Measurements from ENCODE around the gene SKP1. TPM values are rescaled to one million over a fixed set of nuclear protein-coding genes. Genes with fewer than 3 reads are reported as not detected.

The SKP1 gene
- total and polyA plus RNA-seq, 10 of the 15 experiments (the other 5 are each of a cell fraction or from before 2014, with no cell fraction given): 100 to 1,686 (median 519) TPM

DNA sequence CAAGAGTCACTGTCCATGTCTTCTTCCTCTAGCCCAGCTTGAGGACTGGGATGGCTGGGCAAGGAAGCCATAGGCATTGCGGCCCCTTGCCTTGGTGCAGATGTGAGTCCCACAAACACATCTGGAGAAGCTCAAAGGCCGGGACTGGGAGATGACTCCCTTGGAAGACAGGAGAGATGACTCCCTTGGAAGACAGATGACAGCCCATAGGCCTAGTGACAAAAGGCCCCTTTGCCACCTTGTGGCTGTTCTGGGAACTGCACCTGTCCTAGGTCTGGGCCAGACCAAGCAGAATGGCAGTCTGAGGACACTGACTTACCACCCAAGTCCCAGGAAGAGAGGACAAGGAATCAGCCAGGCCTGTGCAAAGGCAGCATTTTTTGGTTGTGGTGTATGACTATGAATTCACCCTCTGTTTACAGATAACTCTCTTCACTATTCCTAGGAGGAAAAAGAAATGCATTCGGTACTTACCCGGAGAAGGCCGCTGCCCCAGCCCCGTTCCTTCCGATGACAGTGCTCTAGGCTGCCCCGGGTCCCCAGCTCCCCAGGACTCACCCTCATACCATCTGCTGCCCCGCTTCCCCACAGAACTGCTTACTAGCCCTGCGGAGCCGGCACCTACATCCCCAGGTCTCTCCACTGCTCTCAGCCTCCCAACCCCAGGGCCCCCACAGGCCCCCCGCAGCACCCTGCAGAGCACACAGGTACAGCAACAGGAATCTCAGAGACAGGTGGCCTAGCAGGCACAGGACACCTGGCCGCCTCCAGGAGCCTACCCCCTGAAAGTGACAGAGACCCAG lies 30.8 kb downstream of the SKP1 start (continued):
- TF ChIP-seq, protein P1, sequence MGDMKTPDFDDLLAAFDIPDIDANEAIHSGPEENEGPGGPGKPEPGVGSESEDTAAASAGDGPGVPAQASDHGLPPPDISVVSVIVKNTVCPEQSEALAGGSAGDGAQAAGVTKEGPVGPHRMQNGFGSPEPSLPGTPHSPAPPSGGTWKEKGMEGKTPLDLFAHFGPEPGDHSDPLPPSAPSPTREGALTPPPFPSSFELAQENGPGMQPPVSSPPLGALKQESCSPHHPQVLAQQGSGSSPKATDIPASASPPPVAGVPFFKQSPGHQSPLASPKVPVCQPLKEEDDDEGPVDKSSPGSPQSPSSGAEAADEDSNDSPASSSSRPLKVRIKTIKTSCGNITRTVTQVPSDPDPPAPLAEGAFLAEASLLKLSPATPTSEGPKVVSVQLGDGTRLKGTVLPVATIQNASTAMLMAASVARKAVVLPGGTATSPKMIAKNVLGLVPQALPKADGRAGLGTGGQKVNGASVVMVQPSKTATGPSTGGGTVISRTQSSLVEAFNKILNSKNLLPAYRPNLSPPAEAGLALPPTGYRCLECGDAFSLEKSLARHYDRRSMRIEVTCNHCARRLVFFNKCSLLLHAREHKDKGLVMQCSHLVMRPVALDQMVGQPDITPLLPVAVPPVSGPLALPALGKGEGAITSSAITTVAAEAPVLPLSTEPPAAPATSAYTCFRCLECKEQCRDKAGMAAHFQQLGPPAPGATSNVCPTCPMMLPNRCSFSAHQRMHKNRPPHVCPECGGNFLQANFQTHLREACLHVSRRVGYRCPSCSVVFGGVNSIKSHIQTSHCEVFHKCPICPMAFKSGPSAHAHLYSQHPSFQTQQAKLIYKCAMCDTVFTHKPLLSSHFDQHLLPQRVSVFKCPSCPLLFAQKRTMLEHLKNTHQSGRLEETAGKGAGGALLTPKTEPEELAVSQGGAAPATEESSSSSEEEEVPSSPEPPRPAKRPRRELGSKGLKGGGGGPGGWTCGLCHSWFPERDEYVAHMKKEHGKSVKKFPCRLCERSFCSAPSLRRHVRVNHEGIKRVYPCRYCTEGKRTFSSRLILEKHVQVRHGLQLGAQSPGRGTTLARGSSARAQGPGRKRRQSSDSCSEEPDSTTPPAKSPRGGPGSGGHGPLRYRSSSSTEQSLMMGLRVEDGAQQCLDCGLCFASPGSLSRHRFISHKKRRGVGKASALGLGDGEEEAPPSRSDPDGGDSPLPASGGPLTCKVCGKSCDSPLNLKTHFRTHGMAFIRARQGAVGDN (IDR thresholded peaks at IDR 0.05): peak; percentile 74
- peak; percentile 90 for TF ChIP-seq SMC3 (IDR thresholded peaks at IDR 0.05; ENCODE audit: borderline replicate concordance, low read length)

DNA sequence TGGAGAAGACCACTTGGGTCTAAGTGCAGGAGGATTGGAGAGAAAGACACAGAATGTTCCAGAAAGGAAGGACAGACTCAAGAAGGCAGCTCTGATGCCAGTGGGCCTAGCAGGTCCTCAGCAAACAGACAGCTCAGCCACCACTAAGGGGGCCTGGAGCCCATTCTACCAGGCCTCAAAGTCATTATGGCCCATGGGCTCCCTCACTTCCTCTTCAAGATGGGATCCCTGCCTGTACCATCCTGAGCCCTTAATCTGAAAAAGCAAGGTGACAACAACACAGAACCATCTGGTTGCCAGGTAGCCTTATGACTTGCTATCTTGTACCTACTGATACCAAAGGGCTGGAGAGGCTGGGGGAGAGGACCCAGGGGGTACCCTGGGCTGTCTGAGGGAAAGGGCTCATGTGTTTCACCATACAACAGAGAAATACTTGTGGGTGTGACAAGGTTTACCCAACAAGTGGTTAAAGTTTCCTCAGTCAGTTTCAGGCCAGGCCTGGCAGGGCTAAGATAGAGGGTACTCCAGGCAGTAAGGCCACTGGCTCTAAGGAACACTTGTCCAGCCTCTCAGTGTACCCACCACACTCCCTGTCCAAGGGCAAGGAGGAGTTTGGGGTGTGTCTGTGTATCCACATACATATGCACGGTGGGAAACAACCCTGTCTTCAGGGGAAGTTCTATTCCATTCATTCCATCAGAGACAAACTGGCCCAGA lies 31.6 kb downstream of the SKP1 start:
- 0 out of 2 replicates have a peak overlapping the region, but pooled peaks have one; percentile 22 for H3K27ac ChIP-seq (ENCODE audit: control insufficient read depth, insufficient read depth)
- no TSS peak for BruUV-seq (replicated peaks)
- ChIA-PET POLR2A (interaction anchor here (0.7 to 11.0 kb wide), 2 partner anchors 18 to 80 kb away, joined by 4 to 102 read pairs; no protein-coding TSS in a partner anchor), CTCF (interaction anchor here (0.6 to 24.1 kb wide), 15 partner anchors 8 to 1723 kb away, joined by 3 to 792 read pairs (median 4); no protein-coding TSS in a partner anchor), RAD21 (ENCODE audit: unreplicated experiment) (interaction anchor here (1.0 to 5.8 kb wide), 7 partner anchors 13 to 104 kb away, joined by 3 to 63 read pairs (median 7); no protein-coding TSS in a partner anchor), SMC1A (ENCODE audit: uncharacterized antibody, unreplicated experiment) (interaction anchor here (0.7 to 21.6 kb wide), 4 partner anchors 13 to 106 kb away, joined by 3 to 441 read pairs (median 16); no protein-coding TSS in a partner anchor)
- H3K9ac ChIP-seq (ENCODE audit: control insufficient read depth, insufficient read depth, low read length): no peak overlapping the region
- DNase-seq (ENCODE audit: low read depth, low spot score) (no peak), ATAC-seq (no peak; the same call in 1 of the 3 replicates), FAIRE-seq (no peak)
- no peak overlapping the region for H3K4me3 ChIP-seq
- in situ Hi-C loops (cut with MboI): no loop called here
- no peaks in the 10 kb centered on the region for H3K9me3 ChIP-seq (replicated peaks; ENCODE audit: control insufficient read depth, insufficient read depth, low read length)
- 6% methylated on average over 1 of the region's 1 CpG for WGBS (ENCODE audit: insufficient coverage, insufficient replicate concordance, low lambda C conversion rate, missing lambda C conversion rate)
- H3K4me2 ChIP-seq (ENCODE audit: control insufficient read depth, insufficient read depth): no peak overlapping the region
- peaks cover 11% of the 10 kb centered on the region for H3K4me1 ChIP-seq (ENCODE audit: control insufficient read depth, insufficient read depth, low read length)
- no peaks in the 10 kb centered on the region; the same call in 1 of the 2 replicates for H3K79me2 ChIP-seq (ENCODE audit: control insufficient read depth, insufficient read depth, low read length)
- H2AFZ ChIP-seq (ENCODE audit: control insufficient read depth, low read depth, low read length): no peak overlapping the region
- TF ChIP-seq TCF7 (IDR thresholded peaks at IDR 0.05; ENCODE audit: borderline replicate concordance): no peak
- TF ChIP-seq SMAD5 (IDR thresholded peaks at IDR 0.05; ENCODE audit: low read depth): 0 out of 2 replicates have a peak, but pooled peaks have one; percentile 28
- TF ChIP-seq ZNF622 (IDR thresholded peaks at IDR 0.05): no peak
- no peak for TF ChIP-seq SMARCA5 (IDR thresholded peaks at IDR 0.05)
- no peak for TF ChIP-seq BHLHE40 (IDR thresholded peaks at IDR 0.05; ENCODE audit: borderline replicate concordance in 1 of 2, low read depth in 2 of 2, low read length in 1 of 2)
- TF ChIP-seq NFXL1 (IDR thresholded peaks at IDR 0.05; ENCODE audit: borderline replicate concordance): no peak
- no peak for TF ChIP-seq EP300 (IDR thresholded peaks at IDR 0.05; ENCODE audit: borderline replicate concordance in 1 of 2, control insufficient read depth in 1 of 2, low read depth in 2 of 2, low read length in 2 of 2)
- 0 out of 2 replicates have a peak, but pooled peaks have one; percentile 35 for TF ChIP-seq POLR2A (IDR thresholded peaks at IDR 0.05; ENCODE audit: low read depth, low read length)
- 0 out of 2 replicates have a peak, but pooled peaks have one; percentile 18 for TF ChIP-seq PML (IDR thresholded peaks at IDR 0.05; ENCODE audit: low read length)
- no peak for TF ChIP-seq JUNB (IDR thresholded peaks at IDR 0.05)
- TF ChIP-seq KDM1A (IDR thresholded peaks at IDR 0.05; ENCODE audit: borderline replicate concordance): no peak
- intact Hi-C loops (cut with micrococcal nuclease; ENCODE audit: unreplicated experiment): loop anchor here (1.0 kb wide), 2 partner anchors 13 to 106 kb away; no protein-coding TSS in a partner anchor
- H3K36me3 ChIP-seq (ENCODE audit: control insufficient read depth in 2 of 2, insufficient read depth in 2 of 2, low read length in 1 of 2): peaks cover 31 to 41% of the 10 kb centered on the region in 2 experiments
- H4K20me1 ChIP-seq (ENCODE audit: control insufficient read depth, insufficient read depth): no peaks in the 10 kb centered on the region
- H3K27me3 ChIP-seq (replicated peaks in 1 of 2; ENCODE audit: control insufficient read depth in 2 of 2, insufficient read depth in 2 of 2, low read length in 1 of 2): no peaks in the 10 kb centered on the region

Data from GM12878 (cell line).